CD4-positive, alpha-beta T cell treated with Interleukin-12 subunit alpha and Interleukin-12 subunit beta, for 1 hour (primary cell): ENCODE results near the gene LBHD1.

Experiments used
- DNase-seq: peaks from one replicate; pipeline ENCODE4 v3.0.0-alpha.2; 2020

Gene LBHD1

GRCh38 chr11:62613291-62613778, 58.7 kb downstream of the LBHD1 start:
- no peak for DNase-seq
